NCI-H187 (cell line): ENCODE results near the gene FBRSL1.
"Not testable (repeated sequence)": the region's sequence is repeated elsewhere in the genome, so short reads cannot be mapped to it uniquely, and the experiment has no call there.

Experiments
- DNase-seq, 2 experiments: peaks; one replicate each; lab custom pipeline; 2025; lab: John Stamatoyannopoulos, UW

The FBRSL1 gene

GRCh38 chr12:132525011-132525832 lies 35.3 kb downstream of the FBRSL1 start:
- DNase-seq = no peak

DNA sequence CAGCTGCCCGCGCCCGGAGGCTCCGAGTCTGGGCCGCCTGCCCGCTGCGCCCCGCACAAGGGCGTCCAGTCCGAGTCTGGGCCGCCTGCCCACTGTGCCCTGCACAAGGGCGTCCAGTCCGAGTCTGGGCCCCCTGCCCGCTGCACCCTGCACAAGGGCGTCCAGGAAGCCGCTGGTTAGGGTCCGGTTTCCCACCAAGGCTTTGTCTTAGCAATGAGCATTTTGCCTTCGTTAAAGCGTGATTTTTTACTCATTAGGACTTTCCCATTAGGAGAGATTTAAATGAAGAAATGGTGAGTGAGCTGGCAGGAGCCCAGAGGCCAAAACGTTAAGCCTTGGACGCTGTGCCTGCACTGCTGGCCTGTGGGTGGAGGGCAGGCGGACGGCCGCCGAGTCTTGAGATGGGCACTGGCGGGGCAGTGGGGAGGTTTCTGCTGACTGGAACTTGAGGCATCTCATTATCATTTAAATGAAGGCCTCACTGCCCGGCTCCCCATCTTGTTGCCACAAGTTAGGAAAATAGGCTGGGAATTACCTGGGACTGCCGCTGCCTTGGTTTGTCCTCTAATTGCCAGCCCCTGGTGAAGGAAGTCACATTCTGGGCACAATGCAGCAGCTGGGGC lies 36.0 kb downstream of the FBRSL1 start:
- no peak for DNase-seq

GRCh38 chr12:132527186-132527882 lies 37.4 kb downstream of the FBRSL1 start:
- DNase-seq = no peak

- DNase-seq = no peak
Observed at GRCh38 chr12:132527883-132528264, 37.9 kb downstream of the FBRSL1 start.

GRCh38 chr12:132528564-132529106 lies 38.7 kb downstream of the FBRSL1 start:
- no peak for DNase-seq

- no peak for DNase-seq
Observed at GRCh38 chr12:132529156-132529839, 39.3 kb downstream of the FBRSL1 start.

DNA sequence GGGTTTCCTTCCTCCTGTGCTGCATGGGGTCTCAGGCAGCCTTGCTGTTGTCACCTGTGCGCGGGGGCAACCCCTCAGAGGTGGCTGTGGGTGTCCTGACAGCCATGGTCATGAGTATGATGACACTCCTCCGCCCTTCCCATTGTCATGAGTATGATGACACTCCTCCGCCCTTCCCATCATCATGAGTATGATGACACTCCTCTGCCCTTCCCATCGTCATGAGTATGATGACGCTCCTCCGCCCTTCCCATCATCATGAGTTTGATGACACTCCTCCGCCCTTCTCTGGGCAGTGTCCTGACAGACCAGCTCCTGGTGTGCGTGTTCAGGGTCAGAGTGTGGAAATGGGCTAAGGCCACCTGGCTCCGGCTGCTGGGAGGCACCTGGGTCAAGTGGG lies 40.0 kb downstream of the FBRSL1 start:
- DNase-seq = no peak

GRCh38 chr12:132530447-132530846 lies 40.5 kb downstream of the FBRSL1 start:
- DNase-seq = no peak

GRCh38 chr12:132530851-132531250 lies 40.9 kb downstream of the FBRSL1 start:
- no peak for DNase-seq

GRCh38 chr12:132532711-132533583 lies 43.0 kb downstream of the FBRSL1 start:
- DNase-seq = not testable (repeated sequence)

GRCh38 chr12:132533584-132533958 lies 43.6 kb downstream of the FBRSL1 start:
- DNase-seq = no peak

DNA sequence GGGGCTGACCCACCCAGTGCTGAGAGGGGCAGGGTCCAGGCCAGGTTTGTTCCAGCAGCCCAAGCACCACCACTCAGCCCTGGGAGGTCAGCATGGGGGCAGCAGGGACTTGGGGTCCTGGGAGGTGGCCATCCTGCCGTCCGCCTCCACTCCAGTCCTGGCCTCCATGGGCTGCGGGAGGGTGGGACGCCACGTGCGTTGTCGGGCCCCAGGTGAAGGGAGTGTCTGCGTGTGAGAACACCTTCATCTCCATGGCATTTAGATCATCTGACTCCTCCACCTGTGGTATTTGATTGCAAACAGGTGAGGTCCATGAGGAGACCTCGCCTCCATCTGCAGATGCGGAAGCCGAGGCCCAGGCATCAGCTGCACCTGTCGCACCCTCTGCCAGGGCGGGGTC lies 44.1 kb downstream of the FBRSL1 start:
- DNase-seq = no peak

DNA sequence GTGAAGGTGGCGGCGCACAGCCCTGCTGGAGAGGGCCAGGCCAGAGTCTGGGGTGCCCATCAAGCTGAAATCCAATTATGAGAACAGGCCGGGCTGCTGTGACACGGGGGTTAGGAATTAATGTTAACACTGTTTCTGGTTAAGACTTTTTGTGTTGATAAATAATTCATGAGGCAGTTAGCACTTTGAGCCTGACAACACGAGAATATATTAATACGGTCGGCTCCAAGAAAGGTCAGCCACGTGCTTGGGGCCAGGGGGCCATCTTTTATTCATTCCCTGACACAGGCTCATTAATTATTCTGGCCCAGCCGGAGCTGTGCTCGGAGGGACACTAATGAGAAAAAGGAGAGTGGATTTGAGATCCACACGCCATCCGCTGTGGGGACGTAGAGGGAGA lies 45.1 kb downstream of the FBRSL1 start:
- DNase-seq = no peak

- DNase-seq = no peak
Observed at GRCh38 chr12:132536102-132536876, 46.3 kb downstream of the FBRSL1 start.

DNA sequence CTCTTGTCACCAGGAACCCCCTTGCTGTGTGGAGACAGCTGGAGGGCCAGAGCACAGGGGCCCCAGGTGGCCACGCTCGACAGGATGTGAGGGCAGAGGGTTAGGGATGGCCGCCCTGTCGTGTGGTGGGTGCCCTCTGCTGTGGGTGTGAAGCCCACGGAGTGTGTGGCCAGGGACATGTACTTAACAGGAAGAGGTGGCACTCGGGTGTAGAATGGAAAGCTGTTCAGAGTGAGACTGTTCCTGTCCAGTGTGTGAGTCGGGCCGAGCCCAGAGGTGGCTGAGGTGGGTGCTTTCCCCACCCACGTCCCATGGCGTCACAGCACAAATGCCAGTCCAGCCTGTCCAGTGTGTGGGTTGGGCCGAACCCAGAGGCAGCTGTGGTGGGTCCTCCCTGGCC lies 47.1 kb downstream of the FBRSL1 start:
- DNase-seq = no peak

DNA sequence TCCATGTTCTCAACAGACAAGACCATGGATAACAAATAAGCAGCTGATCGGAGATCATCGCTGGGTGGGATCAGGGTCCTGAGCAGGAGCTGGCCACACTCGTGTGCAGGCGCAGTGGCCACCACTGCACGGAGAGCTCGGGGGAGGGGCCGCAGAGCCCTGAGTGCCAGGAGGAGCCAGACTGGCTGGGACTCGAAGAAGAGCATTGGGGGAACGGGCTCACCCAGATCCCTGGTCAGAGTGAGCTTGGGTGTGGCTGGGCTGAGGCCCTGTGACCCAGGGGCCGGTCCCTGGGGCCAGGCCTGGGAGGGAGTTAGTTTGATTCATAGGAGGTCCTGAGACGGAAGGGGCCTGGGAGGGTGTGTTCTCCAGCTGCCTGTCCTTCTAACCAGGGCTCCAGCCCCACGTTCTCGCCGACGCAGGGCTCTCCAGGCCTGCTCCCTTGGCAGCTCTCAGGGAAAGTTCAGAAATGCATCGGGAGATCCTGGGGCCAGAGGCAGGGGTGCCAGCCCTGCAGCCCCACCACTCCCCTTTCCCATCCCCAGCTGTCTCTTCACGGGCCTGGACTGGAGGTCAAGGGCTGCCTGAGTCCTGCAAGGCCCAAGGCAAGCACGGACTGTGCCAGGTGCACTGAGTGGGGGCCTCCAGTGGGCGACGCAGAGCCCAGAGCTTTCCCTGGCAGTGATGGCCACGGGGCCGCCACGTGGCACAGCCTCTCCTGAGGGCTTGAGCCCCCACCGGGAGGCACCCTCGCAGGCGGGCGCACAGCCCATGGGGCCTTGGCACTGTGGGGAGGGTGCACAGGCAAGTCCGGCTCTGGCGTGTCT lies 48.1 kb downstream of the FBRSL1 start:
- DNase-seq = no peak

GRCh38 chr12:132538663-132538990 lies 48.7 kb downstream of the FBRSL1 start:
- no peak for DNase-seq

- no peak for DNase-seq
Observed at GRCh38 chr12:132539016-132539773, 49.2 kb downstream of the FBRSL1 start.

GRCh38 chr12:132540436-132540835 lies 50.5 kb downstream of the FBRSL1 start:
- no peak for DNase-seq
